GM18508 (cell line): Measurements from ENCODE around the gene BCL2L12.

Source experiments
- ATAC-seq: cut with Tn5 transposase; IDR thresholded peaks from one replicate; pipeline ENCODE4 v1.9.1; 2021; ENCODE audit warnings: moderate number of reproducible peaks; ENCODE audit not compliant: insufficient read depth, unreplicated experiment

Gene BCL2L12

DNA sequence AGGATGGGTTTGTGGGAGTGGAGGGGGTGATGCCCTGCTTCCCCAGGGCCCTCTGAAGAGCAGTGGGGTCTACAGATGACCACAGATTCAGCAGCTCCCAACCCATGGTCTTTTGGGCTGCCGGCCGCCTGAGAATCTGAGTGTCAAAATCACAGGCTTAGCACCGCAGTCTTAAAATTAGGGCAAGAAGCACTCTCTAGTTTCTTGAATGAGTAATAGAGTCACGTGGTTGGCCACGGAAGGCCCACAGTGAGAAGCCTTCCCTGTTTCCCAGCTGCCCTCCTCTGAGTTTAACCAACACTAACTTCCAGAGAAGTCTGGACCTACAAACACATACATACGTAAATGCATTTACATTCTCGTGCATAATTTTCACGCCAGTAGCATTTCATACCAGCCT is 16.5 kb downstream of the BCL2L12 start:
- no peak for ATAC-seq

DNA sequence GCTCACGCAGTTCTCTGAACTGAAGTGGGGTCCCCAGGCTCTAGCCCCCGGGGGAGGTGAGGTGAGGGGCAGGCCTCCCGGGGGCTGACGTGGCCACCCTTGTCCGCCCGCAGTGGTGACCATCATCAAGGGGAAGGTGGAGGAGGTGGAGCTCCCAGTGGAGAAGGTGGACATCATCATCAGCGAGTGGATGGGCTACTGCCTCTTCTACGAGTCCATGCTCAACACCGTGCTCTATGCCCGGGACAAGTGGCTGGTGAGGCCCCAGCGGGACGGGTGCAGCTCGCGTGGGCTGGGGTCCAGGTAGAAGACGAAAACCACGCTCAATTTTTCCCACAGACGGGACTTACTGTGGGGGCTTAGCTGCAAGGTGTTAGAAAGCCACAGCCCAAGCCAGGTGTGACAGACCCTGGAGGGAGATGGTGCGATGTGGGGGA is 18.1 kb downstream of the BCL2L12 start:
- no peak for ATAC-seq

GRCh38 chr19:49684251-49684982 is 18.7 kb downstream of the BCL2L12 start:
- ATAC-seq: no peak

GRCh38 chr19:49684983-49685553 is 19.3 kb downstream of the BCL2L12 start:
- ATAC-seq: no peak

GRCh38 chr19:49685845-49686332 is 20.2 kb downstream of the BCL2L12 start:
- no peak for ATAC-seq

GRCh38 chr19:49686503-49687088 is 20.9 kb downstream of the BCL2L12 start:
- no peak for ATAC-seq

- ATAC-seq: no peak
Measured at GRCh38 chr19:49687150-49687549, 21.4 kb downstream of the BCL2L12 start.

DNA sequence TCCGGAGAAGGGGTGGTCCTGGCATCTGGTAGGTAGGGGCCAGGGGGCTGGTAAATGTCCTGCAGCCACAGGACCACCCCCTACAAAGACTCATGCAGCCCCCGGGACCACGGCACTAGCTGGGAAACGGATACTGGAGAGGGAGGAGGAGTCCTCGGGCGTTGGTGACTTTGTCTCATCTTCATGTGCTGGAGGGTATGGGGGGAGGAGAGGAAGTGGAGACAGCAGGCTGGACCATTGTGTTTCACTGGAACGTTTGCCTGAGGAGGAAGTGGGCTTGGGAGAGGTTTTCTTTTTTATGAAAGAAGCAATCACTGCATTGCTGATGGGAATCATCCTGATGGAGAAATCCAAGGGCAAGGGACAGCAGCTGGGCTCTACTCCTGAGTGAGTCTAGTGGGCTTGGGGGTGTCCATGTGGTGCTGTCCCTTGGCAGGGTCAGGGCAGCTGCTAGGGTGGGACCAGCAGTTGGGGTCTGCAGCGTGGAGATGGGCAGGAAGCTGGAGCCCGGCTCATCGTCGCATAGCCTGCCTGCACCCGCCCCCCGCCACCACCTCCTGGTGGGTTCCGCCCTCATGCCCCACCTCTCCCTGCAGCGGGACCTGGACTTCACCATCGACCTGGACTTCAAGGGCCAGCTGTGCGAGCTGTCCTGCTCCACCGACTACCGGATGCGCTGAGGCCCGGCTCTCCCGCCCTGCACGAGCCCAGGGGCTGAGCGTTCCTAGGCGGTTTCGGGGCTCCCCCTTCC is 22.0 kb downstream of the BCL2L12 start:
- no peak for ATAC-seq

DNA sequence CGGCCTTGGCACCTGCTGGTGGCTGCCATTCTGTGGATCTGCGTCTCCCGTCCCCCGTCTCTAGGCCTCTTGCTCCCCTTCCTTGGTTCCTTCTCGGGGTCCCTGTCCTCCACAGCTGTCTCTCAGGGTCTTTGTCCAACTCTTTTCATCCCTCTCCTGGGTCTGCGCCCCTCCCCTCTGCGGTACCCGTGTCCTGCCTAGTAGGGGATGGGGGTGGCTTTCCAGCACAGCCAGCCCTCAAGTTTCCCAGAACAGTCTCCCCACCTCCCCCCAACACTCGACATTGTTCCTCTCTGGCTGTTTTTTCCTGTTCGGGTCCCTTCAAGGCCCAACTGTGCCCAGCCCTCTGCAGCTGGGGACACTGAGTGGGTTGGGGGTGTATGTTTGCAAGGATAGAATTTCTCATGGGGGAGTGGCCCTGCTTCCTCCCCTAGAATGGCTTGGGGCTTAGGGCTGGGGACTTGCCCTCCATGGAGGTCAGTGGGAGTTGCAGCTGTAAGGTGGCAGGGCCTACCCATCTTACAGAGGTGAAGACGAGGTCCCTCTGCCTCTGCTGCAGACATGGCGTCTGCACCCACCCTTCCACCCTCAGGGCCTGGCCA is 22.9 kb downstream of the BCL2L12 start:
- ATAC-seq: no peak

GRCh38 chr19:49689133-49690078 is 23.7 kb downstream of the BCL2L12 start, which contains the start of gene ADM5:
TSS of gene ADM5 (plus strand) at chr19:49689594. CDS start at chr19:49689838, 244 bp downstream.
- no peak for ATAC-seq

- ATAC-seq: no peak
Measured at GRCh38 chr19:49690079-49690655, 24.4 kb downstream of the BCL2L12 start.

GRCh38 chr19:49690656-49691242 is 25.0 kb downstream of the BCL2L12 start, which contains the start of gene CPT1C:
TSS of gene CPT1C (plus strand) at chr19:49691116. CDS start at chr19:49692253, 1,137 bp downstream.
- no peak for ATAC-seq

GRCh38 chr19:49691243-49692146 is 25.8 kb downstream of the BCL2L12 start:
- no peak for ATAC-seq

- no peak for ATAC-seq
Measured at GRCh38 chr19:49692147-49692506, 26.4 kb downstream of the BCL2L12 start.

DNA sequence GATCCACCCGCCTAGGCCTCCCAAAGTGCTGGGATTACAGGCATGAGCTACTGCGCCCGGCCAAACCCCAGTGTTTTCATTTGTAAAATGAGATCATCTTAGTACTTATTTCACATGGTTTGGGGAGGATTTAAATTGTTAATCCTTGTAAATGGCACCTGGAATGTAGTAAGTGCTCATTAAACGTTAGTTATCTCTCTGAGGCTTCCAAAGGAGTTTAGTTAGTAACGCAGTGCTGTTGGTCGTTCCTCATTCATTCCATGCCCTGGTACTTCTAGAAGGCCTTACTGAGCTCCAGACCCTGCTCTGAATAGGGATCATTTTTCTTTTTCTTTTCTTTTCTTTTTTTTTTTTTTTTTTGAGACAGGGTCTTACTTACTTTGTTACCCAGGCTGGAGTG is 30.4 kb downstream of the BCL2L12 start:
- no peak for ATAC-seq

DNA sequence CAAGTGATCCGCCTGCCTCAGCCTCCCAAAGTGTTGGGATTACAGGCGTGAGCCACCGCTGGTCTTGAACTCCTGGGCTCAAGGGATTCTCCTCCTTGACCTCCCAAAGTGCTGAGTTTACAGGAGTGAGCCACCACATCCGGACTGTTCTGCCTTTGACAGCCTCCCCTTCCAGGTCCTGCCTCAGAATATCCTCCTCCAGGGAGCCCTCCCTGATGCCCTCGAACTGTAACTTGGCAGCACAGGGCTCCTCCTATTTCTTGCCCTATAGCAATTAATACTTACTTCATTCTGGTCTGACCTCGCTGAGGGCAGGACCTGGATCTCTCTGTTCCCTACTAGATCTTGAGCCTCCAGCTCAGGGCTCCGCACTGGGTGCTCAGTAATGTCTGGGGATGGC is 31.1 kb downstream of the BCL2L12 start:
- ATAC-seq: no peak

DNA sequence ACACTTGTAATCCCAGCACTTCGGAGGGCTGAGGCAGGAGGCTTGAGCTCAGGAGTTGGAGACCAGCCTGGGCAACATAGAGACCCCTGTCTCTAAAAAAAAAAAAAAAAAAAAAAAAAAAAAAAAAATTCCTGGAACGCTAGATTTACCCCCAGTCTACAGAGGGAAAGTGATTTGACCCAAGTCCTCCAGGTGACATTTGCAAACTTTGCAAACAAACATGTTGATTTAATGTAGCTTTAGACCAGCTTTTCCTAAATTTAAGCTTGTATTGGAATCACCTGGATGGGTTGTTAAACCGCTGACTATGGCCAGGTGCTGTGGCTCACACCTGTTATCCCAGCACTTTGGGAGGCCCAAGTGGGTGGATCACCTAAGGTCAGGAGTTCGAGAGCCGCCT is 33.6 kb downstream of the BCL2L12 start:
- no peak for ATAC-seq

DNA sequence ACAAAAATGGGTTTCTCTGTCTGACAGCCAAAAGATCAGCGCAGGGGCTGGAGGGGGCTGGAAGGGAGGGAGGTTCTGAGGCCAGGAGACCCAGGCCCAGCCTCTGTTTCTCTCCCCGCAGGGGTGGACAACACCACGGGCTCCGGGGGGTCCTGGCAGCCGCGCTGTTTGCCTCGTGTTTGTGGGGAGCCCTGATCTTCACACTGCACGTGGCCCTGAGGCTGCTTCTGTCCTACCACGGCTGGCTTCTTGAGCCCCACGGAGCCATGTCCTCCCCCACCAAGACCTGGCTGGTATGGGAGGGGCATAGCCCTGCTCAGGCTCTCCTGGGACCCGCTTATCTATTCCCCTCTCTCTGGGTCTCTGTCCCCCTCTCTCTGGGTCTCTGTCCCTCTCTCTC is 34.8 kb downstream of the BCL2L12 start:
- ATAC-seq: no peak
